Lung (tissue), 12 donors: Measurements from ENCODE around the gene DOCK11. TPM values are rescaled to one million over a fixed set of nuclear protein-coding genes. Genes with fewer than 3 reads are reported as not detected.

Experiments used
- ATAC-seq: fragments of 200-7000 bp; cut with Tn5 transposase; one replicate; pipeline ENCODE4 v1.9.1; 2020; ENCODE audit warnings: moderate number of reproducible peaks; ENCODE audit not compliant: insufficient read depth, low FRiP score
- DNase-seq, 3 donors: peaks; one replicate each; pipeline ENCODE4 v3.0.0-alpha.2; 2013 to 2017
- H3K27ac ChIP-seq, 2 donors: one replicate each; pipeline ENCODE4 v1.5.1; 2013; ENCODE audit warnings: mild to moderate bottlenecking in 2 of 2, moderate library complexity in 2 of 2, control low read depth in 1 of 2, inconsistent platforms in 1 of 2, low read depth in 1 of 2, low read length in 1 of 2
- H3K27me3 ChIP-seq, 3 donors: one replicate each; pipeline ENCODE4 v1.5.1; 2013; ENCODE audit warnings: low read length in 2 of 3; ENCODE audit not compliant: control insufficient read depth in 3 of 3, insufficient read depth in 3 of 3
- H3K36me3 ChIP-seq, 4 donors: one replicate each; pipeline ENCODE4 v1.5.1; 2013; ENCODE audit warnings: low read length in 4 of 4, mild to moderate bottlenecking in 1 of 4, moderate library complexity in 1 of 4; ENCODE audit not compliant: control insufficient read depth in 4 of 4, insufficient read depth in 4 of 4
- H3K4me1 ChIP-seq, 5 donors: one replicate each; pipeline ENCODE4 v1.5.1; 2013; ENCODE audit warnings: low read length in 5 of 5, mild to moderate bottlenecking in 2 of 5, moderate library complexity in 1 of 5; ENCODE audit not compliant: control insufficient read depth in 5 of 5, insufficient read depth in 5 of 5
- H3K4me3 ChIP-seq: one replicate; pipeline ENCODE4 v1.5.1; 2013; ENCODE audit warnings: mild to moderate bottlenecking, control low read depth, moderate library complexity
- H3K9ac ChIP-seq, 2 donors: one replicate each; pipeline ENCODE4 v1.5.1; 2013; ENCODE audit warnings: low read length in 2 of 2, control low read depth in 1 of 2; ENCODE audit not compliant: insufficient read depth in 1 of 2
- H3K9me3 ChIP-seq, 4 donors: one replicate each; pipeline ENCODE4 v1.5.1; 2013; ENCODE audit warnings: low read length in 3 of 4, mild to moderate bottlenecking in 1 of 4, moderate library complexity in 1 of 4; ENCODE audit not compliant: control insufficient read depth in 4 of 4, insufficient read depth in 3 of 4
- WGBS, 2 donors: extraction: QIAGEN DNeasy Blood & Tissue Kit; methylation state at CpG; one replicate each; pipeline ENCODE4 v1.1.7; 2013; 5-methylcytosine and 5-hydroxymethylcytosine counted together
- polyA plus RNA-seq, 2 donors: library from polyadenylated mRNA; stranded (reverse); fragments of 200-250 nt; gene quantifications; one replicate each; pipeline ENCODE4 v1.2.1, GENCODE V29; 2013
- total RNA-seq, 2 donors: library from RNA; depleted of rRNA in 1 of 2; stranded (reverse); fragments of >200 nt in 1 of 2; gene quantifications; one replicate each; pipeline ENCODE4 v1.2.1, GENCODE V29; 2014 to 2021
- TF ChIP-seq, protein P1 (sequence below): IDR thresholded peaks from 2 replicates; pipeline ENCODE4 v1.5.1; 2012; ENCODE audit warnings: mild to moderate bottlenecking; ENCODE audit errors: control extremely low read depth, extremely low read depth
- donor health status: control.
- donor health status: control.
- donor health status: Bipolar disorder and iron deficiency.
- donor health status: healthy.
- donor health status: DM: yes; HTN: yes; CAD: no.

Gene DOCK11
- total and polyA plus RNA-seq, 4 donors: 16.0 to 32.0 (median 23.6) TPM

- Histone ChIP-seq H3K9ac (no peak overlapping the region), H3K4me3 (no peak overlapping the region), H3K36me3 (no peaks in the 10 kb centered on the region), H3K4me1 (peaks cover 0 to 6% (median 0%) of the 10 kb centered on the region in 5 donors), H3K27me3 (no peaks in the 10 kb centered on the region), H3K27ac (no peak overlapping the region), H3K9me3 (no peaks in the 10 kb centered on the region)
- no peak for ATAC-seq
- DNase-seq: no peak
- TF ChIP-seq, protein P1, sequence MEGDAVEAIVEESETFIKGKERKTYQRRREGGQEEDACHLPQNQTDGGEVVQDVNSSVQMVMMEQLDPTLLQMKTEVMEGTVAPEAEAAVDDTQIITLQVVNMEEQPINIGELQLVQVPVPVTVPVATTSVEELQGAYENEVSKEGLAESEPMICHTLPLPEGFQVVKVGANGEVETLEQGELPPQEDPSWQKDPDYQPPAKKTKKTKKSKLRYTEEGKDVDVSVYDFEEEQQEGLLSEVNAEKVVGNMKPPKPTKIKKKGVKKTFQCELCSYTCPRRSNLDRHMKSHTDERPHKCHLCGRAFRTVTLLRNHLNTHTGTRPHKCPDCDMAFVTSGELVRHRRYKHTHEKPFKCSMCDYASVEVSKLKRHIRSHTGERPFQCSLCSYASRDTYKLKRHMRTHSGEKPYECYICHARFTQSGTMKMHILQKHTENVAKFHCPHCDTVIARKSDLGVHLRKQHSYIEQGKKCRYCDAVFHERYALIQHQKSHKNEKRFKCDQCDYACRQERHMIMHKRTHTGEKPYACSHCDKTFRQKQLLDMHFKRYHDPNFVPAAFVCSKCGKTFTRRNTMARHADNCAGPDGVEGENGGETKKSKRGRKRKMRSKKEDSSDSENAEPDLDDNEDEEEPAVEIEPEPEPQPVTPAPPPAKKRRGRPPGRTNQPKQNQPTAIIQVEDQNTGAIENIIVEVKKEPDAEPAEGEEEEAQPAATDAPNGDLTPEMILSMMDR: no peak
- 38 to 57% methylated on average over 6 to 7 of the region's 7 CpGs for WGBS, 2 donors
These were observed 7.8 kb downstream of the DOCK11 start for GRCh38 chrX:118503260-118504041.

DNA sequence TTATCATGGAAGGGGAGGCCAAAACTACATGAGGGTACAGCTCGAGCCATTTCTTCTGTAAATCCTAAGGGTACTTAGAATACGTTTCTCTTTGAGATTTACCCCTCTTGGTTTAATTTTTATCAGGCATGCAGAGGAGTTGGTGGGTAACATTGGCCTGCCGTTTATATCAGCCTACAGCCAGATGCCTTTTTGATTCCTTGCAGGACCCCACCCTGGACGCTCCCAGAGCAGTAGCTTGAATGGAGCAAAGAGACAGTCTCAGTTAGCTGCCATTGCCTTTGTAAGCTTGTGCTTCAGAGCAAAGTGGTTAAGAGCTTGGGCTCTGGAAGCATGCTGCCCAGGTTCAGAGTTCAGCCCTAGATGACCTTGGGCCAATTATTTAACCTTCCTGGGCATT, 9.0 kb downstream of the DOCK11 start:
- Histone ChIP-seq H3K27me3 (no peaks in the 10 kb centered on the region), H3K9ac (no peak overlapping the region), H3K36me3 (no peaks in the 10 kb centered on the region), H3K4me1 (peaks cover 0 to 4% (median 0%) of the 10 kb centered on the region in 5 donors), H3K9me3 (peaks cover 0 to 1% (median 0%) of the 10 kb centered on the region in 4 donors), H3K27ac (no peak overlapping the region), H3K4me3 (no peak overlapping the region)
- ATAC-seq (no peak), DNase-seq (no peak)
- WGBS, 2 donors: 78 to 93% methylated on average over 4 of the region's 4 CpGs
- TF ChIP-seq, protein P1: no peak

GRCh38 chrX:118506805-118507480, 11.3 kb downstream of the DOCK11 start:
- Histone ChIP-seq H3K36me3 (no peaks in the 10 kb centered on the region), H3K27ac (no peak overlapping the region), H3K27me3 (no peaks in the 10 kb centered on the region), H3K9ac (no peak overlapping the region), H3K9me3 (peaks cover 0 to 2% (median 0%) of the 10 kb centered on the region in 4 donors), H3K4me3 (no peak overlapping the region), H3K4me1 (peaks cover 0 to 4% (median 0%) of the 10 kb centered on the region in 5 donors)
- DNase-seq (no peak), ATAC-seq (no peak)
- TF ChIP-seq, protein P1: no peak
- 65 to 68% methylated on average over 11 of the region's 11 CpGs for WGBS, 2 donors
